GM18909 (cell line): Measurements from ENCODE around the gene ISG20.

Source experiments
- ATAC-seq: cut with Tn5 transposase; IDR thresholded peaks from one replicate; pipeline ENCODE4 v1.9.1; 2021; ENCODE audit warnings: mild to moderate bottlenecking; ENCODE audit not compliant: unreplicated experiment, poor library complexity

ISG20 gene

DNA sequence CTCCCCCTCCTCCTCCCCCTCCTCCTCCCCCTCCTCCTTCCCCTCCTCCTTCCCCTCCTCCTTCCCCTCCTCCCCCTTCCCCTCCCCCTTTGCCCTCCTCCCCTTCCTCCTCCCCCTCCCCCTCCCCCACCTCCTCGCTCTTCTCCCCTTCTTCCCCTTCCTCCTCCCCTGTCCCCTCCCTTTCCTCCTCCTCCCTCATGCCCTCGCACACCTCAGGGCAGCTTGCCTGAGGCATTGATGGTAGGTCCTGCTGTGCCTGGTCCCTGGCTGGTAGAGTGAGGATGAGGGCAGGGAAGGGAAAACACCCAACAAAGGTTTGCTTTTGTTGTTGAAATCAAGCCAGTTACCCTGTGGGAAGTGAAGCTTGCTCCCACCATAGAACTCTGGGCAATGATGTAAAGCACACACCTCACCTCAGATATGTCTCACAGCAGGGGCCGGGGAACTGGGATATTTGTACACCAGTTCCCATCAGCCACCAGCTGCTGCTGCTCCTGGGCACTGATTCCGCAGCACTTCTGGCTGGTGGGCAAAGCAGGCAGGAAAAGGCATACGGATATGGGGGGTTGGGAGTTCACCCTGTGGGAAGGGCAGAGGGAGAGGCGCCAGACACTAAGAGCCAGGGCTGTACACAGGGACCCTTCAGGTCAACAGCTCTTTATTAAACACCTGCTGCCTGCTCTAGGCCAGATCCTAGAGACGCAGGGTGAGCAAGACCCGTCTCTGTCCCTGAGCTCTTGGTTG, 13.8 kb downstream of the ISG20 start:
- no peak for ATAC-seq

DNA sequence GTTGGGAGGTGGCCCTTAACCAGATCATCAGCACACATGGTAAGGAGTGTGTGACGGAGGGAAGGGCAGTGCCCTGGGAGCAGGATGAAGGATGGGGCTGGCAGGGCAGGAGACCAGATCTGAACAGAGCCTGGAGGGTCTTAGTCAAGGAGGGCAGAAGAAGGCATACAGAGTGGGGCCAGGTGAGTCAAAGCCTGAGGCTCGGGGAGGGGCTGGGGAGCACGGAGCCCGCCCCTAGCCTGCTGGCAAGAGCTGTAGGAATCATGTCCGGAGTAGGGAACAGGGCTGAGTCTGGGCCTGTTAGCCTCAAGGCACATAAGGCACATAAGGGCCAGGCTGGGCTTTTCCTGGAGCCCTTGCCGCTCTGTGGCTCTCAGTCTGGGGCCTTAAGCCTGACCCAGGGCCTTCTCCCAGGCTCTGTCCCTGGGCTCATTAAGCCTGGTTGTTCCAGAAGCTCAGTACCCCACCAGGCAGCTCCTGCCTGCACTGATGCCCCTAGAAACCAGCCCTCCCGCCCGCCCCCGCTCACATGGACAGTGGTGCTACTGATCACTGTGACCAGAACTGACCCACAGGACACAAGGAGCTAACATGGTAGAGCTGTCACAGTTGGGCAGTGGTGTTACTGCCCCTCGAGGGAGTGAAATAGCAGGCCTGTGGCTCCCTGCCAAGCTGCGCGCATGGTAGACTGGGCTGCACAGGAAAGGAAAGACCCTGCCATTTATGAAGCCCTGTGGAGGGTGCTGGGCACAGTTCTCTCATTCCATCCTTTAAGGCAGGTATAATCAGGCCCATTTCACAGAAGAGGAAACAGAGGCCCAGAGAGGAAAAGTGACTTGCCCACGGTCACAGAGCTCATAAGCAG, 14.6 kb downstream of the ISG20 start:
- ATAC-seq: no peak

DNA sequence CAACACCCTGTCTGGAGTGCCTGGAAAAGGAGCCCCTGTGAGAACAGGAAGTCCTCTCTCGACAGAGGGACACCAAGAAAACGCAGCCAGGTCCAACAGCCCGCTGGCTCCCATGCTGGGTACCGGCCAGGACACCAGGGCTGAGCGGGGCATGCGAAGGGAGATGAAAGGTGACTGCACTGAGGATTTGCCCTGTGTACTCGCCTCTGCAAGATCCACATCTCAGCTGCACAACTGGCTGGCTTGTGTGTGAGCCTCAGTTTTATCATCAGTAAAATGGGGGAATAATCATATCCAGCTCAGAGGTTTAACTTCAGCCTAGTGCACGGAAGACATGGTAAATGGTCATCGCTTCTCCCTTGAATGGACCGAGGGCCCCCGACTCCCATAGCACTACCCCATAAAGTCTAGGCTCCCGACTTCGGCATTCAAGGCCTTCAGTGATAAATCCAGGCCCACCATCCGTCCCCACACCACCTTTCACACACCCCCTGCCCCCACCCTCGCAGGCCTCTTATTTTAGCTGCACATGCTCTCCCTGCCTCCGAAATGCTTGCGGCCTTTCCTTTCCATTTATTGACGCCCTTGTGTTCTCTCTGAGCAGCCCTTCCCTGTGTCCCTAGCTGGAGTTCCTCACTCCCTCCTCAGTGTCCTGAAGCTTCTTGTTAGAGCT, 15.8 kb downstream of the ISG20 start:
- ATAC-seq: no peak

DNA sequence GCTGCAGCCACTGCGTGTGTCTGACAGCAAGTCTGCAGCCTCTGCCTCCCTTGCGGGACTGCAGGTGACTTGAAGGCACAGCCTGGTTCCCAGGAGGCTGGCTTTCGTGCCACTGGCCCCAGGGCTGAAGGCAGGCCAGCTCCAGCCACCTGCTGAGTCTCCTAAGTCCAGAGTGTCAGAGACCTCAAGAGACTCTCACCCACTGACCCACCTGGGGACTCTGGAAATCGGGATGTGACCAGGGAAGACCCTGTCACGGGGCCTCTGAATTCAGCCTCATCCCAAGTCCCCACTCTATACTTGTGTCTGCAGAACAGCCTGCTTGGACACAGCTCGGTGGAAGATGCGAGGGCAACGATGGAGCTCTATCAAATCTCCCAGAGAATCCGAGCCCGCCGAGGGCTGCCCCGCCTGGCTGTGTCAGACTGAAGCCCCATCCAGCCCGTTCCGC, 16.3 kb downstream of the ISG20 start:
- no peak for ATAC-seq

DNA sequence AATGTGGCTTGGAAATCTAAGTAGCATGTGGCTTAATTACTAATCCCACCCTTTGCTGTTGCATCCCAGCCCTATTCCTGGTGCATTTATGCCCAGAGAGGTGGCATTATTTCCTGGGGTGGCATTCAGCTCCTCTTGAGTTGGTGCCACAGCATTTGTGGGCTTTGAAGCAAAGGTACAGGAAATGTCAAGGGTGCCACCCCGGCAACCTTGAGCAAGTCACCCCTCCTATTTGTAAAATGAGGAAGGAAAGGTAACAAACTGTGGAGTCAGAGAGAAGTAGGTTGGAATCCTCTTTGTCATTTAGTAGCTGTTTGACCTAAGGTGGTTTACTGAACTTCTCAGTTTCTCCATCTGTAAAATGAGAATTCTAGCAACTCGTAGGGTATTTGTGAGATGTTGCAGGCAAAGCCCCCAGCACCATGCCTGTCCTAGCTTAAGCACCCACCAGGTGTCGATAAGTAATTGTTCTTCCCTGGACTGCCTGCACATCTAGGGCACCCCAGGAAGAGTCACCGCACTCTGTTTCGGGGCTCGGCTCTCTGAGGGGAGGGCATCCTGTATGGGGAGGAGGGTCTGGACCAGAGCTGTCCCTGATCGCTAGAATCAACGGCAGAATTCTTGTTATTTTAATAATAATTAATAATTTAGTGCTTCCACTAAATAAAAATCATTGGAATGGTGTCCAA, 17.1 kb downstream of the ISG20 start:
- ATAC-seq: no peak

DNA sequence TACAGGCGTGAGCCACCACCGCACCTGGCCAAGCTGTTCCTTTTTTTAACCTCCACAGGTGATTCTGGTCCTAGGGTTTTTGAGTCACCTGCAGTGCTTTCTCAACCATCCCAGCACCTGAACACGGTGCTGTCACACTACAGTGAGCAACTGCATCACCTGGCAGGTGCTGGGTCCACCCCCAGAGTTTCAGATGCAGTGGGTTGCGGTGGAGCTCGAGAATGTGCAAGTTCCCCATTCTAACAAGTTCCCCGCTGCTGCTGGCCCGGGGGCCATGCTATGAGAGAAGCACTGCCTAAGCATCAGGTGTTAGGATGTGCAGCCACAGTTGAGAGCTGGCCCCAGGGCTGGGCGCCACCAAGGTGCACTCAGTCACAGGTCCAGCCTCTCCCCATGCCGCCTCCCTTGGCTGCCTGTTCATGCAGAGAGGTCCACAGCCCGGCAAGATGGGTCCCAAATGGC, 18.0 kb downstream of the ISG20 start:
- ATAC-seq: peak; percentile 95

DNA sequence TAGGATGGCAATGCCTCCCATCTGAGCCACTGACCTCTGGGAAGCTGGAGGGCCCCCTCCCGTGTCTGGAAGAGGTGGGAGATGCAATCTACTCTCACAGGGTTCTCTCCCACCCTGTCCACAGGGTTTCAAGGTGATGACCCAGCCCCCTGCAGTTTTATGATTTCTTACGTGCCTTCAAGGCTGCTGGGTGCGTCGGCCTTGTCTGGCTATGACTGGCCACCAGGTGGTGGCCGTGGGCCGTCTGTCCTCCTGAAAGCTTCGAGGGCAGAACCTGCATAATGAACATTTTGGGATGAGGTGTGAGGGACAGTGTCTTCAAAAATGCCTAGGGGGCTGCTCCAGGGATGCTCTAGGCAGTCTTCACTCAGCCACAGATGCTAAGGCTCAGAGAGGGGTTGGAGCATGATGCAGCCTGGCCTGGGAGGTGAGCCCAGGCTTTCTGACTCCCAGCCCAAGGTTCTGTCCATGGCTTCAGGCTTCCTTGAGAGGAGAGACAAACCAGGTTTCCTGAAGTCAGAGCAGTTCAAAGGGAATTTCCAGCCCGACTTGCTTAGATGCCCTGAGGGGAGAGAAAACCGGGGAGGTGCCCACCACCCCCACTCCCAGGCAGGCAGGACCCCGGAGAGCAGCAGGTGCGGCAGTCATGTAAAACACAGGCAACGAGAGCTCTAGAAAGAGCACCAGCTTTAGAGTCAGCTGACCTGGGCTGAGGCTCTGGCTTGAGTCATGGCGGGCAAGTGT, 18.7 kb downstream of the ISG20 start:
- peak; percentile 20 for ATAC-seq

DNA sequence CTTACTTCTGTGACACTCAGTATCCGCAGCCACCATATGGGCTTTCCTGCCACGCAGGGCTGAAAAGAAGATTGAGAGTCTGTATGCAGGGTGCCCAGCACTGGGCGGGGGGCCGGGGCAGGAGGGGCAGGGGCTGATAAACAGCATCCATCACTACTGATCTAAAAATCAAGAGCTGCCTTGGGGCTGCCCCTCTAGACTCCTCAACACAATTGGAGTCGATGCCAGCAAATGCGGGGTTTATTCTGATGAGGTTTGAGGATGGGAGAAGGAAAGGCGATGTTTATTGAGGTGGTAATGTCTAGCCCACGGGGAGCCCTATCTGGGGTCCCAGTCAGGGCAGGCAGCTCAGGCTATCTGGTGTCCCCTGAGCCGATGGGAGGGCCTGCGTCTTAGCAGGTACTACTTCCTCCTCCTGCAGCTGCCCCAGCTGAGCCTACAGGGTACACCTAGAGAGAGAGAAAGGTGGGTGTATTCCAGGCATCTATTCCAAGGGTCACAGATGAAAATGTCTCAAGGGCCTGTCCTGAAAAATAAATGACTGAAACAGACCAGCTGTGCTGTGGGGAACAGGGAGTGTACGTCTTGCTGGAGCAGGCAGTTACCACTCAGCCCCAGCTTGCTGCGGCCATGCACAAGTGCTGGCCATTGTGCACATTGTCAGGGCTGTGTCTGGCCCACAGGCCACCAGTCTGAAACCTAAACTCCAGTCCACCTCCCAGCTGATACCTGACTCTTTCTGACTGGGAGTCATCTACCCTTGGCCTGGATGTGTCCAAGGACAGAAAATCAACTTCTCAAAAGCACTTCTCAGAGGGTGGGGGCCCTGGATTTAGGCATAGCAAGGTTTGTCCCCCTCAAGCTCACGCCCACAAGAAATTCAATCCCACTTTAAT, 19.5 kb downstream of the ISG20 start:
- no peak for ATAC-seq

DNA sequence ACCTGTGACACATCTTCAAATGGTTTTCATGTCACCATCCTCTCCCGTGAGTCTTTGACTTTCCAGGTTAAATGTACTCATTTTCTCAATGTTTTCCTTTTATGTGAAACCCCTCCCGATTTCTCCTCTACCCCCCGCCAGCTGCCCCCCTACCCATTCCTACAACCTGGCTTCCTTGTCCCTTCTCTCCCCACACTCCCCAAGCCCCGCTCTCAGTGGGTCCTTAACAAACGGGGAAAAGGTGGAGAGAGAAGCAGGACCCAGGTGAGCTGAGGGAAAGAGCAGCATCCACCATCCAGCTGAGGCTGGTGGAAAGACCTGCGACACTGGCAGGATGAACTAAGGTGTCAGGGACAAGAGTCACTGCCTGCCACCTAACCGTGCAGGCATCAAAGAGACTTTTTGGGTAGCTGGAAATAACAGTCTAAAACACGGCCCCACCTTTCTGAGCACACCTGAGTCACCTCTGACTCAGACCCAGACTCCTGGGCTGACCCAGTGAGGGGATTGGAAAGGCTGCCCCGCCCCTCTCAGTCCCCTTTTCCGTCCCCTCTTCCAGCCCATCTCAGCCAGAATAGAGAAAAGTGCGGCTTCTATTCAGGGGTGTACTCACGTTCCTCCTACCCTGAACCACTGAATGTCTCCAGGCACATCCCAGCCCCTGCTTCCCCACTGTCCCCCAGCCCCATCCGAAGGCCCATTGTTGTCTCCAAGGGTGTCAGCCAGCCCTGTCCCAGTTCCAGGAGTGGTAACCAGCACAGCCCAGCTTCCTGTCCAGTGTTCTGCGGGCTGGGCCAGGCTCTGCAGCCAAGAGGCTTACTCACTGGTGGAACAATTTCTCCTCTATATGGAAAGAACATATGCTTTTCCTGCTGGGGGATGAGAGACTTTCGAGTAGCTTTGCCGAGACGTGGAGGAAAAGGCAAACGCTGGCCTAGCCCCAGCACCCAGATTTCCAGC, 20.4 kb downstream of the ISG20 start:
- no peak for ATAC-seq

DNA sequence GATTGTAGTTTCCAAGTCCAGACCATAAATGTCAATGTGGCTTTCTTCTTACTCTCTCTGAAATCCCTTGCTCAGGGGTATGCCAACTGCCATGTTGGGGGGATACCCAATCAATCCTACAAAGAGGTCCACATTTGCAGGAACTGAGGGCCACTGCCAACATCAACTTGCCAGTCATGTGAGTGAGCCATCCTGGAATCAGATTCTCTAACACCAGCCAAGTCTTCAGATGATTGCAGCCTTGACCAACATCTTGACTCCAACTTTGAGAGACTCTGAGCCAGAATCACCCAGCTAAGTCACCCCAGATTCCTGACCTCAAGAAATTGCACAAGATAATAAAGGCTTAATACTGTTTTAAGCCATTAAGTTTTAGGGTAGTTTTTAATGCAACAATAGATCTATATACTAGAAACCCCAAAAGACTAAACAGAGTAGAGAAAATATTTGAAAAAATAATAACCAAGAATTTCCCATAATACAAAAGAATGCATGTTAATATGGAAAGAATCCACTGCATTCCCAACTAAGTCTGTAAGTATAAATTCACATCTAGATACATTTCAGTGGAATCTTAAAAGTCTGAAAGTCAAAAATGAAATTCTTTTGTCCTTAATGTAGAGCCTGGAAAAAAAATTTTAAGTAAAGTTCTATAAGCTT, 22.4 kb downstream of the ISG20 start:
- ATAC-seq: no peak

DNA sequence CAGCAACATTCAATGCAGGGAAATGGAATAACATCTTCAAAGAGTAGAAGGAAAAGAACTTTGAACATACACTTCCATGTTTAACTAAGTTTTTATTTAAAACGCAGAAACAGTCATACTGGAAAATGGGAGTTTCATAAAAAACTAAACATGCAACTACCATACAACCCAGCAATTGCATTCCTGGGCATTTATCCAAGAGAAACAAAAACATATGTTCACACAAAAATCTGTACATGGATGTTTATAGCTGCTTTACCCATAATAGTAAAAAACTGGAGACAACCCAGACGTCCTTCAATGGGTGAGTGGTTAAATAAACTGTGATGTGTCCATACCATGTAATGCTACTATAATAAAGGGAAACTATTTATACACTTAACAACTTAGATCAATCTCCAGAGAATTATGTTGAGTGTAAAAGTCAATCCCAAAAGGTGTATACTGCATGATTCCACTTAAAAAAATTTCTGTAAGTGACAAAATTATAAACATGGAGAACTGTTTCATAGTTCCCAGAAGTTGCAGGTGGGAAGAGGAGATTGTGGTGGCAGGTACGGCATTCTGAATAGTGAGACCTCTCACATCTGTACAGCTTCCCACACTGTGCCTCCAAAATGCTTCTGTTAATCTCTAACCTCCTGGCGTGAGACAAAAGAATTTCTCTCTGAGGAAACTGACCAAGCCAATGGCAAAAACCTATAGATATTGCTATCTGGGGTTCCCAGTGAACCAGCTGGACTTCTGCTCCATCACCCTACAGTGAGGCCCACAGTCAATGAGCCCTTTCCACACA, 23.1 kb downstream of the ISG20 start:
- no peak for ATAC-seq

DNA sequence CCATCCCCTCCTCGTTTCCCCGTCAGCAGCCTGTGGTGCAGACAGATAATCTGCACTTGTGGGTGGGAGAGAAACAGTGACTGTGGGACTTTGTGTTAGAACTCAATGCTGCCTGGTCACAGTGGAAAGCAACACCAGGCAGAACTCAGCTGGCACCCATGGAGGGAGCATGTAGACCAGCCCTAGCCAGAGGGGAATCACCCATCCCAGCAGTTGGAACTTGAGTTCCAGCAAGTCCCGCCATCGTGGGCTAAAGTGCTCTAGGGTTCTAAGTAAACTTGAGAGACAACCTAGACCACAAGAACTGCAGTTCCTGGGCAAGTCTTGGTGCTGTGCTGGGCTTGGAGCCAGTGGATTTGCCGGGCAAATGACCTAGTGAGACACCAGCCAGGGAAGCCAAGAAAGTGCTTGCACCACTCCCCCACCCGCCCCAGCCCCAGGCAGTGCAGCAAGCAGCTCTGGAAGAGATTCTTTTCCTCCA, 24.4 kb downstream of the ISG20 start:
- ATAC-seq: no peak

DNA sequence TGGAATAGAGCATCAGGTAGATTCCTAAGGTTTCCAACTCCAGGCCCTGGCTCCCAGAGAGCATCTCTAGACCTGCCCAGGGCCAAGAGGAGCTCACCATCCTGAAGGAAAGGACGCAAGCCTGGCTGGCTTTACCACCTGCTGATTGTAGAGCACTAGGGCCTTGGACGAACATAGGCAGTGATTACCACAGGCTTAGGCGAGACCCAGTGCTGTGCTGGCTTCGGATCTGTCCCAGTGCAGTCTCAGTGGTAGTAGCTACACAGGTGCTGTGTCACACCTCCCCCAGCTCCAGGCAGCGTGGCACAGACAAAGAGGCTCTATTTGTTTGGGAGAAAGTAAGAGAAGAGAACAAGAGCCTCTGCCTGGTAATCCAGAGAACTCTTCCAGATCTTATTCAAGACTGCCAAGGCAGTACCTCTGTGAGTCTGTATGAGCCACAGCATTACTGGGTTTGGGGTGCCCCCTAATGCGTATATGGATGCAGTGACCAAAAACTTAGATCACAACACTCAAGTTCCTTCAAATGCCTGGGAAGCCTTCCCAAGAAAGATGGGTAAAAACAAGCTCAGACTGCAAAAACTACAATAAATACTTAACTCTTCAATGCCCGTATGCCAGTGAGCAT, 25.4 kb downstream of the ISG20 start:
- peak; percentile 40 for ATAC-seq

DNA sequence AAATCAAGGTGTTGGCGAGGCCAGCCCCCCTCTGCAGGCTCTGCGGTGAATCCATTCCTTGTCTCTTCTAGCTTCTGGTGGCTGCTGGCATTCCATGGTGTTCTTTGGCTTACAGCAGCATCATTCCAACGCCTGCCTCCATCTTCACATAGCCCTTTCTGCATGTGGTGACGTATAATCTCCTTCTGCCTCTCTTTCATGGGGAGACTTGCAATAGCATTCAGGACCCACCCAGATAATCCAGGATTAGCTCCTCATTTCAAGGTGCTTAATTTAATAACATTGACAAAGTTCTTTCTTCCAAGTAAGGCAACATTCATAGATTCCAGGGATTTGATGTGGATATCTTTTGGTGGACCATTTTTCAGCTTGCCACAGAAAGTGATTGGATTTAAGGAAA, 35.8 kb downstream of the ISG20 start:
- no peak for ATAC-seq

DNA sequence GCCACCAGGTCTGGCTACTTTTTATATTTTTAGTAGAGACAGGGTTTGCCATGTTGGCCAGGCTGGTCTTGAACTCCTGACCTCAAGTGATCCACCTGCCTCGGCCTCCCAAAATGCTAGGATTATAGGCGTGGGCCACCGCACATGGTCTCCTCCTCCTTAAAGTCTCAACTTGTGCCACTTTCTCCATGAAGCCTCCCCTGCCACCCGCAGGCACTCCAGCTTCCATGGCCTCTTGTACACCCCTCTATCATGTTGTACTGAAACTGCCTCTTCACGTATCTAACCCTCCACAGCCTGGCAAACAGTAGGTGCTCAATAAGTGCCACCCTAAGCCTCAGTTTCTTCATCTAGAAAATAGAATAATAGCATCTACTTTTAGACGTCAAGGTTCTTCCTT, 39.9 kb downstream of the ISG20 start:
- ATAC-seq: no peak
